ENCODE results near the gene PTBP1.

- TF ChIP-seq CTCF (IDR thresholded peaks at IDR 0.05; ENCODE audit: low read depth, low read length, missing input control) (no peak), YY1 (IDR thresholded peaks at IDR 0.05) (no peak), JUND (IDR thresholded peaks at IDR 0.05) (no peak), GABPA (IDR thresholded peaks at IDR 0.05 in 1 of 2, conservative IDR thresholded peaks at IDR 0.05 in 1 of 2) (no peak), REST (IDR thresholded peaks at IDR 0.05) (no peak), EGR1 (IDR thresholded peaks at IDR 0.05; ENCODE audit: low read depth in 2 of 2) (no peak)
These were observed 41.0 kb upstream of the PTBP1 start for GRCh38 chr19:756236-756635.

Measured in liver (tissue), 3 donors.